Adrenal gland (tissue), 12 donors: ENCODE data around the gene CAPRIN1. TPM values are rescaled to one million over a fixed set of nuclear protein-coding genes. Genes with fewer than 3 reads are reported as not detected.

Experiments used
- DNase-seq, 7 donors: peaks; one replicate each; pipeline ENCODE4 v3.0.0-alpha.2; 2019 to 2020
- H3K27ac ChIP-seq, 5 donors: fragments of 200-600 bp; sonication (generic) in 4 of 5; 1 replicate in 3 of 5; 2 replicates in 2 of 5; pipeline versions ENCODE4 v1.5.1 to v1.8.0; 2016 to 2020; ENCODE audit warnings: mild to moderate bottlenecking in 1 of 5
- H3K27me3 ChIP-seq: fragments of 200-600 bp; 2 replicates; pipeline ENCODE4 v1.8.0; 2021
- H3K36me3 ChIP-seq, 2 donors: fragments of 200-600 bp; replicated peaks in 1 of 2; 1 replicate in 1 of 2; 2 replicates in 1 of 2; pipeline versions ENCODE4 v1.5.1 to v1.8.0; 2018 to 2022
- H3K4me1 ChIP-seq, 2 donors: fragments of 200-600 bp; replicated peaks in 1 of 2; 1 replicate in 1 of 2; 2 replicates in 1 of 2; pipeline versions ENCODE4 v1.5.1 to v1.8.0; 2018 to 2021
- H3K4me3 ChIP-seq, 4 donors: fragments of 200-600 bp; sonication (generic) in 3 of 4; one replicate each; pipeline ENCODE4 v1.5.1; 2016 to 2018
- H3K9me3 ChIP-seq, 3 donors: fragments of 200-600 bp; sonication (generic) in 1 of 3; replicated peaks in 1 of 3; 1 replicate in 2 of 3; 2 replicates in 1 of 3; pipeline versions ENCODE4 v1.5.1 to v1.8.0; 2016 to 2021
- CTCF ChIP-seq, 6 experiments: fragments of 450-650 bp in 4 of 6; fragments of 200-600 bp in 2 of 6; sonication (generic) in 1 of 6; IDR thresholded peaks; 1 replicate in 5 of 6; 2 replicates in 1 of 6; pipeline versions ENCODE4 v1.5.1 to v1.8.0; 2016 to 2021; ENCODE audit warnings: antibody characterized with exemption in 6 of 6, mild to moderate bottlenecking in 2 of 6, moderate library complexity in 1 of 6
- POLR2A ChIP-seq, 2 donors: fragments of 450-650 bp; IDR thresholded peaks; one replicate each; pipeline ENCODE4 v1.6.1; 2017; ENCODE audit warnings: antibody characterized with exemption in 2 of 2, mild to moderate bottlenecking in 2 of 2, moderate library complexity in 1 of 2
- WGBS, 4 donors: extraction: QIAGEN DNeasy Blood & Tissue Kit in 2 of 4; methylation state at CpG; one replicate each; pipeline versions ENCODE4 v1.1.5 to v1.1.7; 2013 to 2017; 5-methylcytosine and 5-hydroxymethylcytosine counted together
- intact Hi-C, 2 donors: fragments of 100-400 bp; cut with DNase I; formaldehyde crosslinking; loops; one replicate each; pipeline versions ENCODE4 v1.14.1 to v1.15.0; 2022 to 2023
- polyA plus RNA-seq, 3 donors: library from polyadenylated mRNA; stranded (reverse); fragments of 200-250 nt in 2 of 3; fragments of 350-450 nt in 1 of 3; fragmentation: Illumina TruSeq in 1 of 3; extraction: RNeasy Lipid Tissue Mini Kit (QIAGEN cat#74804) in 1 of 3; gene quantifications; one replicate each; pipeline ENCODE4 v1.2.3, GENCODE V29; 2013 to 2014
- total RNA-seq, 9 donors: library from RNA; depleted of rRNA in 4 of 9; stranded (reverse); fragments of >200 nt in 4 of 9; fragments of 120-200 nt in 1 of 9; fragmentation: NEBNext Ultra II Directional in 1 of 9; extraction: Animal tissue kit (Norgen Biotek cat#: 25700) in 1 of 9; gene quantifications; one replicate each; pipeline versions ENCODE4 v1.1.0 to v1.2.4, GENCODE V29; 2013 to 2023
- donor health status: healthy with polysubstance abuse.
- donor health status: Bipolar disorder and iron deficiency.
- donor health status: DM: yes; HTN: yes; CAD: no.
- donor health status: DM: no; HTN: no; CAD: no.
- donor health status: DM: no; HTN: no; CAD: no.
- donor health status: DM: yes; HTN: yes; CAD: no.

Gene CAPRIN1
- total and polyA plus RNA-seq, 12 donors = 42.4 to 202 (median 149) TPM

DNA sequence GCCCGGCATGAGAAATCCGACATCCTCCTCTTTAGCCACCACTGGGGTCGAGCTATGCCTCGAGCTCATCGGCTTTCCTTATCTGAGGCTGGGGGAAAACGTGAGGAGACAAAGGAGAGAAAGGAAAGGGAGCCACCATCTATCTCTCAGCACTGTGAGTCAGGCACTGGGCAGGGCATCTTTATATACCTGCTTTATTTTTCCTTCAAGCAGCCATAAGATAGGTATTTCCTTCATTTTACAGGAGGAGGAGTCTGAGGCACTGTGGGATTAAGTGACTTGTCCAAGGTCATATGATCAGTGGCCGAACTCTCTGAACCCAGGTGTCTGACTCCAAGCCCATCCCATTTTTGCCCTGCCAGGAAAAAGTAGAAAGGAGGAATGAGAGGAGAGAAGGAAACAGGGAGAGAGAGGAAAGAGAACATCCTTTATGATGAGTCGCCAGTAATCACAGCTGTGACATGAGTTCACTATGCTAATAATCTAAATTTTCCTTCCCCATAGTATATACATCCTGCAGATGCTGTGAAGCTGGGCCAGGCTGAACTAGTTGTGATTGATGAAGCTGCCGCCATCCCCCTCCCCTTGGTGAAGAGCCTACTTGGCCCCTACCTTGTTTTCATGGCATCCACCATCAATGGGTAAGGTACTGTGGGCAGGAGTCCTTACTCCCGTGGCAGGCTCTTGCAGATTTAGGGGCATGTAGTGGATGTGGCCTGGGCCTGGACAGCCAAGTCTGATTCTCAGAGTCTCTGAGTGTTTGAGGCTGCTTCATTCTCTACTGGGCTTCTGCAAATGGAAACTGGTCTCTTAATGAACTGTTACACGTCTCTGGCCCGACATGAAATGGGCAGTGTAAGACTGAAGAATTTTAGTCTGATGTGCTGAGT is 75.7 kb downstream of the CAPRIN1 start:
- H3K9me3 ChIP-seq = no peaks in the 10 kb centered on the region
- H3K4me1 ChIP-seq = no peaks in the 10 kb centered on the region
- peaks cover 0 to 92% of the 10 kb centered on the region in 2 donors for H3K36me3 ChIP-seq
- H3K4me3 ChIP-seq = no peak overlapping the region
- no peak for TF ChIP-seq POLR2A (IDR thresholded peaks at IDR 0.05)
- intact Hi-C loops = no loop called here
- 88 to 91% (median 90%) methylated on average over 11 to 12 of the region's 12 CpGs for WGBS, 4 donors
- no peaks in the 10 kb centered on the region for H3K27me3 ChIP-seq
- no peak for DNase-seq
- H3K27ac ChIP-seq = no peak overlapping the region

GRCh38 chr11:34128824-34129223 is 77.3 kb downstream of the CAPRIN1 start:
- H3K4me3 ChIP-seq = no peak overlapping the region
- no peaks in the 10 kb centered on the region for H3K27me3 ChIP-seq
- peaks cover 0 to 92% of the 10 kb centered on the region in 2 donors for H3K36me3 ChIP-seq
- no peaks in the 10 kb centered on the region for H3K9me3 ChIP-seq
- WGBS, 4 donors = 95 to 99% (median 97%) methylated on average over 3 of the region's 3 CpGs
- TF ChIP-seq CTCF (IDR thresholded peaks at IDR 0.05) (no peak), POLR2A (IDR thresholded peaks at IDR 0.05) (no peak)
- no peaks in the 10 kb centered on the region for H3K4me1 ChIP-seq
- H3K27ac ChIP-seq = no peak overlapping the region
- no peak for DNase-seq
- intact Hi-C loops = no loop called here

GRCh38 chr11:34132261-34132965 is 80.9 kb downstream of the CAPRIN1 start:
- intact Hi-C loops = no loop called here

DNA sequence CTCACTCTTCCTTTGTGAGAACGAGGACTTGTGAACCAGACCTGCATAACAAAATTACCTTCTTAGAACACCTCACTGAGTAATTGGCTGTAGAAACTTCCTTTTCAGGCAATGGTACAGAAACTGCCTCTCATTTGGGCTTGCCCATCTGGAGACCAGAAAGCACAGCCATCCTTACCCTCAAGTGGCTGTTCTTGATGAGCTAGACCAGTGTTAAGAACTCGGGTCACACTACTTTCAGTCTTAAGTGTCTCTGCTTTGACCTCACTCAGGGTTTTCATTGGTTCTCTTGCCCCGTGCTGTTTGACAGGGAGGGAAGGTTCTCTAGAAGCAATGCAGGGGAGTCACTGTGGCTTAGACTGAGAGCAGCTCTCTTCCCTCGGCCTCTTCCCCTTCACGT is 83.2 kb downstream of the CAPRIN1 start:
- TF ChIP-seq CTCF (IDR thresholded peaks at IDR 0.05) = no peak
- TF ChIP-seq POLR2A (IDR thresholded peaks at IDR 0.05) = no peak
- Histone ChIP-seq H3K27me3 (no peaks in the 10 kb centered on the region), H3K27ac (no peak overlapping the region), H3K4me3 (no peak overlapping the region), H3K36me3 (peaks cover 0 to 97% of the 10 kb centered on the region in 2 donors), H3K9me3 (no peaks in the 10 kb centered on the region), H3K4me1 (no peaks in the 10 kb centered on the region)
- DNase-seq = no peak
- WGBS, 4 donors = 80 to 94% (median 92%) methylated on average over 5 of the region's 5 CpGs
- intact Hi-C loops = no loop called here

More at GRCh38 chr11:34132261-34132965, 80.9 kb downstream of the CAPRIN1 start:
- no peaks in the 10 kb centered on the region for H3K9me3 ChIP-seq
- TF ChIP-seq POLR2A (IDR thresholded peaks at IDR 0.05) (no peak), CTCF (IDR thresholded peaks at IDR 0.05) (no peak)
- H3K36me3 ChIP-seq = peaks cover 0 to 92% of the 10 kb centered on the region in 2 donors
- no peak for DNase-seq
- no peak overlapping the region for H3K4me3 ChIP-seq
- no peaks in the 10 kb centered on the region for H3K4me1 ChIP-seq
- H3K27me3 ChIP-seq = no peaks in the 10 kb centered on the region
- 90 to 94% (median 91%) methylated on average over 4 of the region's 4 CpGs for WGBS, 4 donors
- no peak overlapping the region for H3K27ac ChIP-seq
